ENCODE results near the gene SIGLECL1.

The SIGLECL1 gene

GRCh38 chr19:51285682-51286081 lies 34.8 kb downstream of the SIGLECL1 start:
- H3K9ac ChIP-seq (ENCODE audit: low read length), result no peak overlapping the region
- peaks cover 65% of the 10 kb centered on the region for H3K27me3 ChIP-seq (ENCODE audit: low read depth, low read length)
- H4K20me1 ChIP-seq (ENCODE audit: insufficient read depth, low read length), result no peaks in the 10 kb centered on the region
- no peaks in the 10 kb centered on the region for H3K79me2 ChIP-seq (ENCODE audit: low read length)
- H3K36me3 ChIP-seq (replicated peaks; ENCODE audit: low read depth, low read length), result no peaks in the 10 kb centered on the region
- H2AFZ ChIP-seq (ENCODE audit: low read depth, low read length), result no peak overlapping the region
- no peak overlapping the region for H3K4me2 ChIP-seq (ENCODE audit: low read length)
- no peak overlapping the region for H3K4me3 ChIP-seq (ENCODE audit: low read length)
- no peak overlapping the region for H3K27ac ChIP-seq (ENCODE audit: low read length)
- no peaks in the 10 kb centered on the region for H3K4me1 ChIP-seq (ENCODE audit: low read length)
- H3K9me3 ChIP-seq (ENCODE audit: insufficient read depth, low read length), result no peaks in the 10 kb centered on the region
- TF ChIP-seq, protein P1, sequence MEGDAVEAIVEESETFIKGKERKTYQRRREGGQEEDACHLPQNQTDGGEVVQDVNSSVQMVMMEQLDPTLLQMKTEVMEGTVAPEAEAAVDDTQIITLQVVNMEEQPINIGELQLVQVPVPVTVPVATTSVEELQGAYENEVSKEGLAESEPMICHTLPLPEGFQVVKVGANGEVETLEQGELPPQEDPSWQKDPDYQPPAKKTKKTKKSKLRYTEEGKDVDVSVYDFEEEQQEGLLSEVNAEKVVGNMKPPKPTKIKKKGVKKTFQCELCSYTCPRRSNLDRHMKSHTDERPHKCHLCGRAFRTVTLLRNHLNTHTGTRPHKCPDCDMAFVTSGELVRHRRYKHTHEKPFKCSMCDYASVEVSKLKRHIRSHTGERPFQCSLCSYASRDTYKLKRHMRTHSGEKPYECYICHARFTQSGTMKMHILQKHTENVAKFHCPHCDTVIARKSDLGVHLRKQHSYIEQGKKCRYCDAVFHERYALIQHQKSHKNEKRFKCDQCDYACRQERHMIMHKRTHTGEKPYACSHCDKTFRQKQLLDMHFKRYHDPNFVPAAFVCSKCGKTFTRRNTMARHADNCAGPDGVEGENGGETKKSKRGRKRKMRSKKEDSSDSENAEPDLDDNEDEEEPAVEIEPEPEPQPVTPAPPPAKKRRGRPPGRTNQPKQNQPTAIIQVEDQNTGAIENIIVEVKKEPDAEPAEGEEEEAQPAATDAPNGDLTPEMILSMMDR (IDR thresholded peaks at IDR 0.05; ENCODE audit: low read depth, low read length), result no peak
- TF ChIP-seq EZH2phosphoT487 (IDR thresholded peaks at IDR 0.05; ENCODE audit: low read depth), result no peak

DNA sequence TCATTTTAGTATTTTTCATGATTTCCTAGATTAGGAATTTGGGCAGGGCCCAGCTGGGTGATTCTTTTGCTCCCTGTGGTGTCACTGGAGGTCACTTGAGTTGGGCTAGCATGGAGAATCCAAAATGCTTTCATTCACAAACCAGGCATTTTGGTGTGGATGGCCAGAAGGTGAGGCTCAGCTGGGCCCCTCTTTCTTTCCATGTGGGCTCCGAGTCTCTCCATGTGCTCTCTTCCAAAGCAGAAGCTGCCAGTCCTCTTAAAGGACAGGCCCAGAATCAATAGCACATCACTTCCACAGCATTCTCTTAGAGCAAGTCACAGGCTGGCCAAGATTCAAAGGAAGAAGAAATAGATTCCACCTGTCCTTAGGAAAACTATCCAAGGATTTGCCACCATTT lies 38.8 kb downstream of the SIGLECL1 start:
- H3K4me1 ChIP-seq (ENCODE audit: low read length), result no peaks in the 10 kb centered on the region
- no peaks in the 10 kb centered on the region for H3K79me2 ChIP-seq (ENCODE audit: low read length)
- H4K20me1 ChIP-seq (ENCODE audit: insufficient read depth, low read length), result no peaks in the 10 kb centered on the region
- TF ChIP-seq EZH2phosphoT487 (IDR thresholded peaks at IDR 0.05; ENCODE audit: low read depth), result no peak
- TF ChIP-seq, protein P1 (IDR thresholded peaks at IDR 0.05; ENCODE audit: low read depth, low read length), result no peak
- no peaks in the 10 kb centered on the region for H3K9me3 ChIP-seq (ENCODE audit: insufficient read depth, low read length)
- no peak overlapping the region for H2AFZ ChIP-seq (ENCODE audit: low read depth, low read length)
- H3K27me3 ChIP-seq (ENCODE audit: low read depth, low read length), result peaks cover 39% of the 10 kb centered on the region
- H3K9ac ChIP-seq (ENCODE audit: low read length), result no peak overlapping the region
- no peak overlapping the region for H3K27ac ChIP-seq (ENCODE audit: low read length)
- H3K4me2 ChIP-seq (ENCODE audit: low read length), result no peak overlapping the region
- H3K36me3 ChIP-seq (replicated peaks; ENCODE audit: low read depth, low read length), result no peaks in the 10 kb centered on the region
- no peak overlapping the region for H3K4me3 ChIP-seq (ENCODE audit: low read length)

DNA sequence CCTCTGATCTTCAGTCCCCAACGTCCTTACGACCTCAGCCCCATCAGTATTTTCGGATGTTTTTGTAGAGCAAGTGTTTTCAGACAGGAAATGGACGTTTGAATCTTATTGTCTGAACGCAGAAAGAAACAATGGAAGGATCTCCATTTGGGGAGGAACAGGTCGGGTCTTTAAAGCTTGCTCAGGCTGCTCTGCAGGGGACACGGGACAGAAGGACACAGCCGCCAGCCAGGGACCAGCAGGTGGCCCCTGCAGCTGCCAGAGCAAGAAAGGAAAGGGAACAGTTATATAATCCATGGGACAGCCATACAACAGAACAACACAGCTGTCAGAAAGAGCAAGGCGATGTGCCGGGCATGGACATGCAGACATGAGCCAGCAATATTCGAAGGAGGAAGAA lies 42.1 kb downstream of the SIGLECL1 start:
- Histone ChIP-seq H3K9ac (ENCODE audit: low read length) (no peak overlapping the region), H3K36me3 (replicated peaks; ENCODE audit: low read depth, low read length) (no peaks in the 10 kb centered on the region), H3K4me3 (ENCODE audit: low read length) (no peak overlapping the region), H3K4me2 (ENCODE audit: low read length) (no peak overlapping the region), H2AFZ (ENCODE audit: low read depth, low read length) (no peak overlapping the region), H3K27ac (ENCODE audit: low read length) (no peak overlapping the region), H3K27me3 (ENCODE audit: low read depth, low read length) (peaks cover 23% of the 10 kb centered on the region), H3K4me1 (ENCODE audit: low read length) (no peaks in the 10 kb centered on the region), H3K79me2 (ENCODE audit: low read length) (no peaks in the 10 kb centered on the region), H4K20me1 (ENCODE audit: insufficient read depth, low read length) (no peaks in the 10 kb centered on the region), H3K9me3 (ENCODE audit: insufficient read depth, low read length) (no peaks in the 10 kb centered on the region)
- TF ChIP-seq, protein P1 (IDR thresholded peaks at IDR 0.05; ENCODE audit: low read depth, low read length), result no peak
- TF ChIP-seq EZH2phosphoT487 (IDR thresholded peaks at IDR 0.05; ENCODE audit: low read depth), result no peak

GRCh38 chr19:51293571-51294210 lies 42.8 kb downstream of the SIGLECL1 start:
- Histone ChIP-seq H3K9me3 (ENCODE audit: insufficient read depth, low read length) (no peaks in the 10 kb centered on the region), H3K4me1 (ENCODE audit: low read length) (no peaks in the 10 kb centered on the region), H3K79me2 (ENCODE audit: low read length) (no peaks in the 10 kb centered on the region), H3K4me3 (ENCODE audit: low read length) (no peak overlapping the region), H4K20me1 (ENCODE audit: insufficient read depth, low read length) (no peaks in the 10 kb centered on the region), H3K36me3 (replicated peaks; ENCODE audit: low read depth, low read length) (no peaks in the 10 kb centered on the region), H3K4me2 (ENCODE audit: low read length) (no peak overlapping the region), H3K27ac (ENCODE audit: low read length) (no peak overlapping the region), H3K9ac (ENCODE audit: low read length) (no peak overlapping the region), H2AFZ (ENCODE audit: low read depth, low read length) (no peak overlapping the region), H3K27me3 (ENCODE audit: low read depth, low read length) (peaks cover 23% of the 10 kb centered on the region; the same call in 1 of the 2 replicates)
- no peak for TF ChIP-seq EZH2phosphoT487 (IDR thresholded peaks at IDR 0.05; ENCODE audit: low read depth)
- TF ChIP-seq, protein P1 (IDR thresholded peaks at IDR 0.05; ENCODE audit: low read depth, low read length), result no peak
